Spinal cord (tissue), 10 donors: ENCODE data around the gene RAD51B. TPM values are rescaled to one million over a fixed set of nuclear protein-coding genes. Genes with fewer than 3 reads are reported as not detected.
"Not testable (repeated sequence)": the region's sequence is repeated elsewhere in the genome, so short reads cannot be mapped to it uniquely, and the experiment has no call there.

ENCODE experiments used
- DNase-seq, 6 donors: peaks; one replicate each; pipeline versions ENCODE4 v3.0.0 to v3.0.0-alpha.2; 2013 to 2015; ENCODE audit warnings: low spot score in 6 of 6, low read depth in 4 of 6
- H3K27ac ChIP-seq: one replicate; pipeline ENCODE4 v1.5.1; 2013; ENCODE audit warnings: low read depth, low read length, control low read depth
- H3K27me3 ChIP-seq: one replicate; pipeline ENCODE4 v1.6.1; 2013; ENCODE audit warnings: low read length; ENCODE audit not compliant: control insufficient read depth, insufficient read depth
- H3K36me3 ChIP-seq: one replicate; pipeline ENCODE4 v1.6.1; 2013; ENCODE audit warnings: low read length; ENCODE audit not compliant: control insufficient read depth, insufficient read depth
- H3K4me1 ChIP-seq: one replicate; pipeline ENCODE4 v1.6.1; 2013; ENCODE audit warnings: low read length; ENCODE audit not compliant: control insufficient read depth, insufficient read depth
- H3K4me3 ChIP-seq: one replicate; pipeline ENCODE4 v1.5.1; 2013; ENCODE audit warnings: low read depth, low read length, control low read depth
- H3K9me3 ChIP-seq: one replicate; pipeline ENCODE4 v1.6.1; 2013; ENCODE audit warnings: low read length; ENCODE audit not compliant: control insufficient read depth, insufficient read depth
- WGBS: methylation state at CpG from one replicate; pipeline ENCODE4 v1.1.5; 2013; ENCODE audit warnings: missing lambda C conversion rate; ENCODE audit not compliant: insufficient coverage; 5-methylcytosine and 5-hydroxymethylcytosine counted together
- polyA plus RNA-seq, 2 donors: library from polyadenylated mRNA; unstranded; fragments of 120-200 nt; gene quantifications; one replicate each; pipeline ENCODE4 v1.2.1, GENCODE V29; 2013; ENCODE audit not compliant: insufficient read length in 2 of 2
- total RNA-seq, 2 donors: library from RNA; depleted of rRNA in 1 of 2; stranded (reverse); fragments of 120-200 nt in 1 of 2; fragments of >200 nt in 1 of 2; gene quantifications; one replicate each; pipeline versions ENCODE4 v1.2.3 to v1.2.4, GENCODE V29; 2013 to 2014
- donor health status: healthy.

Gene RAD51B
- total and polyA plus RNA-seq, 4 donors = 5.7 to 28.9 (median 14.4) TPM

GRCh38 chr14:68292441-68293215, 473.0 kb downstream of the RAD51B start:
- Histone ChIP-seq H3K4me3 (no peak overlapping the region), H3K9me3 (no peaks in the 10 kb centered on the region), H3K36me3 (no peaks in the 10 kb centered on the region), H3K27me3 (no peaks in the 10 kb centered on the region), H3K4me1 (peaks cover 6% of the 10 kb centered on the region), H3K27ac (no peak overlapping the region)
- DNase-seq = no peak
- WGBS = no CpG with 5 or more reads among the region's 7 CpGs

DNA sequence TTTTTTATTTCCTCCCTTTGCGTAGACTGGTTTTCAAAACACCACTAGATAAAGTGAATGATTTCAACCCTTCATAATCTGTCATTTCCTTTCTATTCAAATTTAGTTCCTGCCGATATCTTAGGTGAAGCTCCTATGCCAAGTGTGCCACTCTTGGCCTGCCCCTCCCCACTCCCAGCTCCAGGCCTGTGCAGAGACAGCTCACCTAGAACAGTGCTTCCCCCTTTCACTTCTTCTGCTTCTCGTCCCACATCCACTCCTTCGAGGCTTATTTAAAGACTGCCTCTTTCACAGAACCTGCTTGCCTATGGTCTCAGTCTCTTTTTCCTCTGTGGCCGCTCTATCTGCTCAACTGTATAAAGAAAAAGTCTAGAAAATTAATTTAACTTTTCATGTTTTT, 473.8 kb downstream of the RAD51B start:
- H3K9me3 ChIP-seq = no peaks in the 10 kb centered on the region
- 75% methylated on average over 2 of the region's 5 CpGs for WGBS
- no peak overlapping the region for H3K27ac ChIP-seq
- no peaks in the 10 kb centered on the region for H3K27me3 ChIP-seq
- peaks cover 6% of the 10 kb centered on the region for H3K4me1 ChIP-seq
- no peak for DNase-seq
- H3K36me3 ChIP-seq = no peaks in the 10 kb centered on the region
- H3K4me3 ChIP-seq = no peak overlapping the region

DNA sequence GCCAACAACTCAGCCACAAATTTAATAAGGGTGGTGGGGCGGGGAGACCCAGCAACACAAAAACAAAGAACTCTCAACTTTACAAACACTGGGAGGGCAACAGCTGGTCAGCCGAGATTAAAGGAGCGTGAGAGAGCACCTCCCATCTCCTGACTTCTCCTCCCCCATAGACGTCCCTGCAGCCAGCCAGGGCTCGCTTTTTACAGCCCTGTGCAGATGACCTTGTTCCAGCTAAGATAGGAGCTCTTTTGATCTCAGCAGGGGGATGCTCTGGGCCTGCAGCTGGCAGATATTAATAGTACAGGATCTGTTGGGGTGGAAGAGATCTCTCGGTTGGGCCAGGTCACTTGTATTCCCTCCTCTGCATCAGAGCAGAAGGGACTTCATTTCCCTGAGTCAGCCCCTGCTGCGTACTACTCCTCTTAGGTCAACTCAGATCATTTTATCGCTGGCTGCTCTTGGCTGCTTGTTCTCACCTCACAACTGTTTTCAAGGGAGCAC, 475.8 kb downstream of the RAD51B start:
- no peaks in the 10 kb centered on the region for H3K27me3 ChIP-seq
- no peaks in the 10 kb centered on the region for H3K36me3 ChIP-seq
- no peaks in the 10 kb centered on the region for H3K9me3 ChIP-seq
- peak in 1 of 6 donors; percentile 69 for DNase-seq
- H3K4me3 ChIP-seq = no peak overlapping the region
- 72% methylated on average over 6 of the region's 8 CpGs for WGBS
- peaks cover 6% of the 10 kb centered on the region for H3K4me1 ChIP-seq
- H3K27ac ChIP-seq = peak overlapping the region; percentile 52

DNA sequence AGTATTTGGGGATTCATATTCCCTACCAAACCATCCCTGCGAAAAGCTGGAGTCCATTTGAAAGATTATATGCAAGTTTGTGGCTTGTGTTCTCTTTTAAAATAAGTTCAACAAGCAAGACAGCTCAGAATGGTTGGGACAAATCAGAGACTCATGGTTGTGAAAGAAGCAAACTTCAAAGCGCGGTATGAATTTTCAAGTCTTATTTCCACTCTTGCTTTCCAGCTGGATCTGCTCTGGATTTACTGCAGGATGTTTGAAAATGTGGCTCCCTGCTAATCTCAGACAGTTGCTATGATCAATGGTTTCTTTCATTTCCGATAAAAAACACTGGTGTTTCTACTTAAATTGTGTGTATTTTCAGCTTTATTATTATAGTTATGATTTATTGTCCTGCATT, 477.5 kb downstream of the RAD51B start:
- Histone ChIP-seq H3K27ac (peak overlapping the region; percentile 34), H3K9me3 (no peaks in the 10 kb centered on the region), H3K27me3 (no peaks in the 10 kb centered on the region), H3K36me3 (no peaks in the 10 kb centered on the region), H3K4me3 (no peak overlapping the region), H3K4me1 (peaks cover 6% of the 10 kb centered on the region)
- 70% methylated on average over 2 of the region's 4 CpGs for WGBS
- DNase-seq = no peak

- 68% methylated on average over 4 of the region's 4 CpGs for WGBS
- Histone ChIP-seq H3K27ac (peak overlapping the region; percentile 50), H3K36me3 (no peaks in the 10 kb centered on the region), H3K4me3 (no peak overlapping the region), H3K4me1 (peaks cover 6% of the 10 kb centered on the region), H3K27me3 (no peaks in the 10 kb centered on the region), H3K9me3 (no peaks in the 10 kb centered on the region)
- no peak for DNase-seq
Measured at GRCh38 chr14:68297876-68298468, 478.4 kb downstream of the RAD51B start.

DNA sequence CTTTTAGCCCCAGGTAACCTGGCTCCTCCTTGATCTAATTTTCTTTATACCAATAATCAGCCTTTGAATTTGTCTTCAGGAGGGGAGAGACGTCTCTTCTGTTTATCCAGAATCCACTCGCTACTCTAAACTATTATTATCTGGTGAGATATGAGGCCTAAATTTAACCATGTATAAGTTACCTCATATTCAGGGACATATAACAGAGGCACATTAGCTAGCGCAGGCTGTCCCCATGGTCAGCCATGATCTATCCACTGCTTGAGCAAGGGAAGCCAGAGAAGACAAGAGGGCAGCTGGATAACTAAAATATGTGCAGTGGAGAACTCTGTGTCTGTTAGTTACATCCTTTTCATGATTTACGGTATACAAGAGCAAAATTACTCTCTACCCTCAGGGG, 481.0 kb downstream of the RAD51B start:
- Histone ChIP-seq H3K9me3 (no peaks in the 10 kb centered on the region), H3K36me3 (no peaks in the 10 kb centered on the region), H3K27me3 (no peaks in the 10 kb centered on the region), H3K4me1 (no peaks in the 10 kb centered on the region), H3K27ac (no peak overlapping the region), H3K4me3 (no peak overlapping the region)
- DNase-seq = no peak
- no CpG with 5 or more reads among the region's 4 CpGs for WGBS

- H3K4me1 ChIP-seq = no peaks in the 10 kb centered on the region
- H3K27ac ChIP-seq = no peak overlapping the region
- H3K27me3 ChIP-seq = no peaks in the 10 kb centered on the region
- H3K9me3 ChIP-seq = no peaks in the 10 kb centered on the region
- no peak overlapping the region for H3K4me3 ChIP-seq
- DNase-seq = no peak
- no peaks in the 10 kb centered on the region for H3K36me3 ChIP-seq
- no CpG with 5 or more reads among the region's 1 CpG for WGBS
Measured at GRCh38 chr14:68301219-68301618, 481.6 kb downstream of the RAD51B start.

GRCh38 chr14:68302938-68303337, 483.4 kb downstream of the RAD51B start:
- not testable (repeated sequence) for H3K4me3 ChIP-seq, H3K27ac ChIP-seq, H3K9me3 ChIP-seq, DNase-seq, H3K4me1 ChIP-seq, H3K36me3 ChIP-seq, H3K27me3 ChIP-seq
- no CpG with 5 or more reads among the region's 2 CpGs for WGBS

GRCh38 chr14:68305738-68306137, 486.2 kb downstream of the RAD51B start:
- no CpG with 5 or more reads among the region's 4 CpGs for WGBS
- peaks cover 3% of the 10 kb centered on the region for H3K4me1 ChIP-seq
- H3K4me3 ChIP-seq = no peak overlapping the region
- DNase-seq = no peak
- H3K27me3 ChIP-seq = no peaks in the 10 kb centered on the region
- H3K27ac ChIP-seq = no peak overlapping the region
- no peaks in the 10 kb centered on the region for H3K9me3 ChIP-seq
- H3K36me3 ChIP-seq = no peaks in the 10 kb centered on the region
